Liver (tissue), 3 donors: ENCODE results near the gene TCFL5.

Source experiments
- GABPA ChIP-seq, 2 donors: IDR thresholded peaks in 1 of 2; conservative IDR thresholded peaks in 1 of 2; 2 replicates each; pipeline ENCODE4 v1.6.1; 2016; ENCODE audit warnings: antibody characterized with exemption in 2 of 2, mild to moderate bottlenecking in 1 of 2, moderate library complexity in 1 of 2
- JUND ChIP-seq, 2 donors: IDR thresholded peaks; 2 replicates each; pipeline ENCODE4 v1.6.1; 2016; ENCODE audit warnings: antibody characterized with exemption in 2 of 2
- NR2F2 ChIP-seq: IDR thresholded peaks from 2 replicates; pipeline ENCODE4 v1.6.1; 2016; ENCODE audit warnings: antibody characterized with exemption
- RAD21 ChIP-seq, 2 donors: IDR thresholded peaks; 2 replicates each; pipeline ENCODE4 v1.6.1; 2016; ENCODE audit warnings: antibody characterized with exemption in 2 of 2, mild to moderate bottlenecking in 2 of 2
- RXRA ChIP-seq, 2 donors: IDR thresholded peaks; 2 replicates each; pipeline ENCODE4 v1.6.1; 2017 to 2018; ENCODE audit warnings: antibody characterized with exemption in 2 of 2, mild to moderate bottlenecking in 1 of 2
- SP1 ChIP-seq: IDR thresholded peaks from 2 replicates; pipeline ENCODE4 v1.6.1; 2018; ENCODE audit warnings: antibody characterized with exemption, mild to moderate bottlenecking
- TAF1 ChIP-seq: conservative IDR thresholded peaks from 2 replicates; pipeline ENCODE4 v1.6.1; 2016; ENCODE audit warnings: antibody characterized with exemption, mild to moderate bottlenecking
- YY1 ChIP-seq: IDR thresholded peaks from 2 replicates; pipeline ENCODE4 v1.6.1; 2016; ENCODE audit warnings: antibody characterized with exemption, mild to moderate bottlenecking
- TF ChIP-seq, protein P1 (sequence below): fragments of 150-350 bp; IDR thresholded peaks from 2 replicates; pipeline ENCODE4 v1.5.1; 2017; ENCODE audit warnings: improper control_type of control experiment, low read depth, low read length; ENCODE audit not compliant: missing input control
- TF ChIP-seq, protein P2 (sequence below): IDR thresholded peaks from 2 replicates; pipeline ENCODE4 v1.6.1; 2016; ENCODE audit warnings: antibody characterized with exemption
- TF ChIP-seq, protein P3 (sequence below): IDR thresholded peaks from 2 replicates; pipeline ENCODE4 v1.6.1; 2016; ENCODE audit warnings: antibody characterized with exemption, mild to moderate bottlenecking
- TF ChIP-seq, protein P4 (sequence below): IDR thresholded peaks from 2 replicates; pipeline ENCODE4 v1.6.1; 2016; ENCODE audit warnings: antibody characterized with exemption
- donor health status: healthy.
- donor health status: healthy.

GRCh38 chr20:62897666-62898065, 36.0 kb upstream of the TCFL5 start:
- TF ChIP-seq, protein P1, sequence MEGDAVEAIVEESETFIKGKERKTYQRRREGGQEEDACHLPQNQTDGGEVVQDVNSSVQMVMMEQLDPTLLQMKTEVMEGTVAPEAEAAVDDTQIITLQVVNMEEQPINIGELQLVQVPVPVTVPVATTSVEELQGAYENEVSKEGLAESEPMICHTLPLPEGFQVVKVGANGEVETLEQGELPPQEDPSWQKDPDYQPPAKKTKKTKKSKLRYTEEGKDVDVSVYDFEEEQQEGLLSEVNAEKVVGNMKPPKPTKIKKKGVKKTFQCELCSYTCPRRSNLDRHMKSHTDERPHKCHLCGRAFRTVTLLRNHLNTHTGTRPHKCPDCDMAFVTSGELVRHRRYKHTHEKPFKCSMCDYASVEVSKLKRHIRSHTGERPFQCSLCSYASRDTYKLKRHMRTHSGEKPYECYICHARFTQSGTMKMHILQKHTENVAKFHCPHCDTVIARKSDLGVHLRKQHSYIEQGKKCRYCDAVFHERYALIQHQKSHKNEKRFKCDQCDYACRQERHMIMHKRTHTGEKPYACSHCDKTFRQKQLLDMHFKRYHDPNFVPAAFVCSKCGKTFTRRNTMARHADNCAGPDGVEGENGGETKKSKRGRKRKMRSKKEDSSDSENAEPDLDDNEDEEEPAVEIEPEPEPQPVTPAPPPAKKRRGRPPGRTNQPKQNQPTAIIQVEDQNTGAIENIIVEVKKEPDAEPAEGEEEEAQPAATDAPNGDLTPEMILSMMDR: no peak
- TF ChIP-seq, protein P2, sequence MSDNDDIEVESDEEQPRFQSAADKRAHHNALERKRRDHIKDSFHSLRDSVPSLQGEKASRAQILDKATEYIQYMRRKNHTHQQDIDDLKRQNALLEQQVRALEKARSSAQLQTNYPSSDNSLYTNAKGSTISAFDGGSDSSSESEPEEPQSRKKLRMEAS: no peak
- TF ChIP-seq, protein P3, sequence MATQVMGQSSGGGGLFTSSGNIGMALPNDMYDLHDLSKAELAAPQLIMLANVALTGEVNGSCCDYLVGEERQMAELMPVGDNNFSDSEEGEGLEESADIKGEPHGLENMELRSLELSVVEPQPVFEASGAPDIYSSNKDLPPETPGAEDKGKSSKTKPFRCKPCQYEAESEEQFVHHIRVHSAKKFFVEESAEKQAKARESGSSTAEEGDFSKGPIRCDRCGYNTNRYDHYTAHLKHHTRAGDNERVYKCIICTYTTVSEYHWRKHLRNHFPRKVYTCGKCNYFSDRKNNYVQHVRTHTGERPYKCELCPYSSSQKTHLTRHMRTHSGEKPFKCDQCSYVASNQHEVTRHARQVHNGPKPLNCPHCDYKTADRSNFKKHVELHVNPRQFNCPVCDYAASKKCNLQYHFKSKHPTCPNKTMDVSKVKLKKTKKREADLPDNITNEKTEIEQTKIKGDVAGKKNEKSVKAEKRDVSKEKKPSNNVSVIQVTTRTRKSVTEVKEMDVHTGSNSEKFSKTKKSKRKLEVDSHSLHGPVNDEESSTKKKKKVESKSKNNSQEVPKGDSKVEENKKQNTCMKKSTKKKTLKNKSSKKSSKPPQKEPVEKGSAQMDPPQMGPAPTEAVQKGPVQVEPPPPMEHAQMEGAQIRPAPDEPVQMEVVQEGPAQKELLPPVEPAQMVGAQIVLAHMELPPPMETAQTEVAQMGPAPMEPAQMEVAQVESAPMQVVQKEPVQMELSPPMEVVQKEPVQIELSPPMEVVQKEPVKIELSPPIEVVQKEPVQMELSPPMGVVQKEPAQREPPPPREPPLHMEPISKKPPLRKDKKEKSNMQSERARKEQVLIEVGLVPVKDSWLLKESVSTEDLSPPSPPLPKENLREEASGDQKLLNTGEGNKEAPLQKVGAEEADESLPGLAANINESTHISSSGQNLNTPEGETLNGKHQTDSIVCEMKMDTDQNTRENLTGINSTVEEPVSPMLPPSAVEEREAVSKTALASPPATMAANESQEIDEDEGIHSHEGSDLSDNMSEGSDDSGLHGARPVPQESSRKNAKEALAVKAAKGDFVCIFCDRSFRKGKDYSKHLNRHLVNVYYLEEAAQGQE: no peak
- TF ChIP-seq SP1 (no peak), TAF1 (no peak), JUND (IDR thresholded peaks at IDR 0.05) (no peak), YY1 (no peak), RXRA (IDR thresholded peaks at IDR 0.05) (no peak), GABPA (IDR thresholded peaks at IDR 0.05 in 1 of 2, conservative IDR thresholded peaks at IDR 0.05 in 1 of 2) (no peak), RAD21 (IDR thresholded peaks at IDR 0.05) (no peak), NR2F2 (no peak)
- TF ChIP-seq, protein P4, sequence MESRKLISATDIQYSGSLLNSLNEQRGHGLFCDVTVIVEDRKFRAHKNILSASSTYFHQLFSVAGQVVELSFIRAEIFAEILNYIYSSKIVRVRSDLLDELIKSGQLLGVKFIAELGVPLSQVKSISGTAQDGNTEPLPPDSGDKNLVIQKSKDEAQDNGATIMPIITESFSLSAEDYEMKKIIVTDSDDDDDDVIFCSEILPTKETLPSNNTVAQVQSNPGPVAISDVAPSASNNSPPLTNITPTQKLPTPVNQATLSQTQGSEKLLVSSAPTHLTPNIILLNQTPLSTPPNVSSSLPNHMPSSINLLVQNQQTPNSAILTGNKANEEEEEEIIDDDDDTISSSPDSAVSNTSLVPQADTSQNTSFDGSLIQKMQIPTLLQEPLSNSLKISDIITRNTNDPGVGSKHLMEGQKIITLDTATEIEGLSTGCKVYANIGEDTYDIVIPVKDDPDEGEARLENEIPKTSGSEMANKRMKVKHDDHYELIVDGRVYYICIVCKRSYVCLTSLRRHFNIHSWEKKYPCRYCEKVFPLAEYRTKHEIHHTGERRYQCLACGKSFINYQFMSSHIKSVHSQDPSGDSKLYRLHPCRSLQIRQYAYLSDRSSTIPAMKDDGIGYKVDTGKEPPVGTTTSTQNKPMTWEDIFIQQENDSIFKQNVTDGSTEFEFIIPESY: no peak
